WTC11 (cell line): Measurements from ENCODE around the gene GNAI1. TPM values are rescaled to one million over a fixed set of nuclear protein-coding genes. Genes with fewer than 3 reads are reported as not detected.

Source experiments
- ATAC-seq: fragments of 200-7000 bp; cut with Tn5 transposase; 2 replicates; pipeline ENCODE4 v1.10.0; 2021; ENCODE audit warnings: mild to moderate bottlenecking, moderate library complexity
- CTCF ChIA-PET: fragments of 300-600 bp; sonication (Branson Sonifier 250); formaldehyde crosslinking; loops from one replicate; lab custom pipeline; 2021; ENCODE audit warnings: antibody characterized with exemption; lab: Charles Lee
- POLR2A ChIA-PET: fragments of 350-600 bp; sonication (Branson Sonifier 250); formaldehyde crosslinking; loops from one replicate; lab custom pipeline; 2021; ENCODE audit warnings: antibody characterized with exemption; lab: Charles Lee
- DNase-seq: peaks from one replicate; pipeline ENCODE4 v3.0.0; 2021; ENCODE audit warnings: low spot score
- H3K27ac Mint-ChIP-seq: 2 replicates; pipeline ENCODE4 v1.8.0; 2021; ENCODE audit warnings: mixed read lengths
- H3K27me3 Mint-ChIP-seq: 2 replicates; pipeline ENCODE4 v1.8.0; 2021; ENCODE audit warnings: low read depth, mild to moderate bottlenecking, moderate library complexity, mixed read lengths
- H3K36me3 Mint-ChIP-seq: 2 replicates; pipeline ENCODE4 v1.8.0; 2021; ENCODE audit warnings: mixed read lengths
- H3K4me1 Mint-ChIP-seq: 2 replicates; pipeline ENCODE4 v1.8.0; 2022; ENCODE audit warnings: mixed read lengths
- H3K4me3 Mint-ChIP-seq: 2 replicates; pipeline ENCODE4 v1.8.0; 2021; ENCODE audit warnings: mild to moderate bottlenecking, moderate library complexity, mixed read lengths
- H3K9me3 Mint-ChIP-seq: 2 replicates; pipeline ENCODE4 v1.8.0; 2021; ENCODE audit warnings: mixed read lengths
- CREB1 ChIP-seq: sonication (generic); formaldehyde crosslinking; IDR thresholded peaks from 2 replicates; pipeline ENCODE4 v1.8.0; 2023; ENCODE audit warnings: mild to moderate bottlenecking, missing genetic modification reagents
- MXD4 ChIP-seq: fragments of 250-450 bp; sonication (Bioruptor Pico); IDR thresholded peaks from 2 replicates; pipeline ENCODE4 v1.8.0; 2021; ENCODE audit warnings: mild to moderate bottlenecking, moderate library complexity, borderline replicate concordance
- NFATC4 ChIP-seq: fragments of 250-450 bp; sonication (Bioruptor Pico); IDR thresholded peaks from 2 replicates; pipeline ENCODE4 v1.9.0; 2021; ENCODE audit warnings: mild to moderate bottlenecking
- NFYB ChIP-seq: sonication (generic); formaldehyde crosslinking; conservative IDR thresholded peaks from 2 replicates; pipeline ENCODE4 v1.8.0; 2022; ENCODE audit warnings: low read depth, missing genetic modification reagents
- NR3C1 ChIP-seq: sonication (generic); formaldehyde crosslinking; conservative IDR thresholded peaks from 2 replicates; pipeline ENCODE4 v1.8.1; 2023; ENCODE audit warnings: low read depth, mild to moderate bottlenecking, missing genetic modification reagents
- PRDM15 ChIP-seq: sonication (generic); formaldehyde crosslinking; IDR thresholded peaks from 2 replicates; pipeline ENCODE4 v1.8.0; 2022; ENCODE audit warnings: missing genetic modification reagents
- TEAD1 ChIP-seq: sonication (generic); formaldehyde crosslinking; IDR thresholded peaks from 2 replicates; pipeline ENCODE4 v1.8.0; 2022; ENCODE audit warnings: mild to moderate bottlenecking, missing genetic modification reagents
- total RNA-seq: library from RNA; stranded (reverse); gene quantifications from 3 replicates; pipeline ENCODE4 v1.2.3, GENCODE V29; 2021
- TF ChIP-seq, protein P1 (sequence below): sonication (generic); formaldehyde crosslinking; IDR thresholded peaks from 2 replicates; pipeline ENCODE4 v1.8.1; 2023; ENCODE audit warnings: mild to moderate bottlenecking, missing genetic modification reagents

The GNAI1 gene
- total RNA-seq, 1 experiment from 2014 or later = 26.7 TPM

GRCh38 chr7:80133361-80134114, 1.1 kb upstream of the GNAI1 start:
- peak overlapping the region; percentile 87 for H3K4me3 Mint-ChIP-seq
- peak; percentile 8; the same call in 1 of the 2 replicates for ATAC-seq
- peak overlapping the region; percentile 61 for H3K27ac Mint-ChIP-seq
- H3K36me3 Mint-ChIP-seq = no peaks in the 10 kb centered on the region
- peaks cover 36% of the 10 kb centered on the region for H3K4me1 Mint-ChIP-seq
- TF ChIP-seq, protein P1, sequence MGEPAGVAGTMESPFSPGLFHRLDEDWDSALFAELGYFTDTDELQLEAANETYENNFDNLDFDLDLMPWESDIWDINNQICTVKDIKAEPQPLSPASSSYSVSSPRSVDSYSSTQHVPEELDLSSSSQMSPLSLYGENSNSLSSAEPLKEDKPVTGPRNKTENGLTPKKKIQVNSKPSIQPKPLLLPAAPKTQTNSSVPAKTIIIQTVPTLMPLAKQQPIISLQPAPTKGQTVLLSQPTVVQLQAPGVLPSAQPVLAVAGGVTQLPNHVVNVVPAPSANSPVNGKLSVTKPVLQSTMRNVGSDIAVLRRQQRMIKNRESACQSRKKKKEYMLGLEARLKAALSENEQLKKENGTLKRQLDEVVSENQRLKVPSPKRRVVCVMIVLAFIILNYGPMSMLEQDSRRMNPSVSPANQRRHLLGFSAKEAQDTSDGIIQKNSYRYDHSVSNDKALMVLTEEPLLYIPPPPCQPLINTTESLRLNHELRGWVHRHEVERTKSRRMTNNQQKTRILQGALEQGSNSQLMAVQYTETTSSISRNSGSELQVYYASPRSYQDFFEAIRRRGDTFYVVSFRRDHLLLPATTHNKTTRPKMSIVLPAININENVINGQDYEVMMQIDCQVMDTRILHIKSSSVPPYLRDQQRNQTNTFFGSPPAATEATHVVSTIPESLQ (CRISPR knock-in tag) = no peak
- TF ChIP-seq NFYB (CRISPR knock-in tag) = no peak
- TF ChIP-seq CREB1 (CRISPR knock-in tag) = no peak
- TF ChIP-seq NFATC4 (CRISPR knock-in tag) = no peak
- TF ChIP-seq NR3C1 (CRISPR knock-in tag) = no peak
- ChIA-PET POLR2A (interaction anchor here (0.5 to 0.9 kb wide), 2 partner anchors 21 to 74 kb away, joined by 3 to 6 read pairs; no protein-coding TSS in a partner anchor), CTCF (interaction anchor here (0.6 to 1.7 kb wide), 2 partner anchors 259 to 889 kb away, joined by 3 to 11 read pairs; no protein-coding TSS in a partner anchor)
- H3K27me3 Mint-ChIP-seq = peaks cover 15% of the 10 kb centered on the region
- no peaks in the 10 kb centered on the region for H3K9me3 Mint-ChIP-seq
- DNase-seq = no peak

DNA sequence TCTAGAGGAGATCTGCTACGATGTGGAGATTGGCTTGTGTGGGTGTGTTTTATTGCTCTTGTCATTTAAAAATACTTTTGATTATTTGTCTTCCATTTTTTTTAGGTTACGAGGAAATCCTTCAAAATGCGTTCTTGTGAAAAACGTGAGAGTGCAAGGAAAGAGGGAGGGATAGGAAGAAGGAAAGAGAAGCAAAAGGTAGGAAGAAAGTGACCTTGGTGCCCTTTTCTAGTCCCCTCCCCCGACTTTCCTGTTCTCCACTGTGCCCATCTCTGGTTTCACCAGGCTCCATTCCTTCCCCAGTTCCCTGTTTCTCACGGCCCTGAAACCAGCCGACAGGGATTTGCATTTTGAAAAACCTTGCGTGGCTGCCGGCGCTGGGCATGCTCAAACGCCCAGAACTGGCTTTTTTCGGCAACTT, 506 bp upstream of the GNAI1 start:
- POLR2A ChIA-PET = interaction anchor here (0.5 to 0.9 kb wide), 2 partner anchors 21 to 75 kb away, joined by 3 to 6 read pairs; no protein-coding TSS in a partner anchor
- ATAC-seq = peak; percentile 50
- TF ChIP-seq TEAD1 (CRISPR knock-in tag) (no peak), PRDM15 (CRISPR knock-in tag) (0 out of 2 replicates have a peak, but pooled peaks have one; percentile 21)
- peak overlapping the region; percentile 87 for H3K4me3 Mint-ChIP-seq
- peaks cover 42% of the 10 kb centered on the region for H3K4me1 Mint-ChIP-seq
- CTCF ChIA-PET = interaction anchor here (0.6 to 1.8 kb wide), 9 partner anchors 12 to 888 kb away, joined by 3 to 11 read pairs (median 5); no protein-coding TSS in a partner anchor
- H3K27me3 Mint-ChIP-seq = peaks cover 15% of the 10 kb centered on the region
- no peaks in the 10 kb centered on the region for H3K36me3 Mint-ChIP-seq
- H3K27ac Mint-ChIP-seq = peak overlapping the region; percentile 61
- H3K9me3 Mint-ChIP-seq = no peaks in the 10 kb centered on the region
- no peak for DNase-seq

GRCh38 chr7:80135309-80136104, 876 bp downstream of the GNAI1 start:
- Mint-ChIP-seq H3K27ac (peak overlapping the region; percentile 88), H3K36me3 (peaks cover 2% of the 10 kb centered on the region), H3K4me3 (peak overlapping the region; percentile 99), H3K4me1 (peaks cover 49% of the 10 kb centered on the region), H3K27me3 (peaks cover 15% of the 10 kb centered on the region), H3K9me3 (peaks cover 2% of the 10 kb centered on the region)
- ATAC-seq = peak; percentile 10
- DNase-seq = no peak
- POLR2A ChIA-PET = no interaction called here
- CTCF ChIA-PET = interaction anchor here (0.6 to 1.8 kb wide), 15 partner anchors 10 to 257 kb away, joined by 3 to 11 read pairs (median 5); no protein-coding TSS in a partner anchor
- TF ChIP-seq NFYB (CRISPR knock-in tag) (0 out of 2 replicates have a peak, but pooled peaks have one; percentile 5), MXD4 (CRISPR knock-in tag) (no peak)
